Activated CD4-positive, alpha-beta T cell treated with anti-CD3 and anti-CD28 coated beads for 1 hour (primary cell): Measurements from ENCODE around the gene FAM3D.

Source experiments
- DNase-seq: peaks from one replicate; pipeline ENCODE4 v3.0.0-alpha.2; 2020

FAM3D gene

GRCh38 chr3:58652624-58653023 lies 13.9 kb downstream of the FAM3D start:
- DNase-seq = no peak

GRCh38 chr3:58651276-58651675 lies 15.3 kb downstream of the FAM3D start:
- no peak for DNase-seq

GRCh38 chr3:58647381-58648141 lies 19.0 kb downstream of the FAM3D start:
- DNase-seq = no peak

- no peak for DNase-seq
Observed at GRCh38 chr3:58646503-58646902, 20.1 kb downstream of the FAM3D start.

- DNase-seq = no peak
Observed at GRCh38 chr3:58645726-58646125, 20.8 kb downstream of the FAM3D start.

GRCh38 chr3:58642846-58643245 lies 23.7 kb downstream of the FAM3D start:
- DNase-seq = no peak

- DNase-seq = peak; percentile 20
Observed at GRCh38 chr3:58640700-58641372, 25.7 kb downstream of the FAM3D start.

- no peak for DNase-seq
Observed at GRCh38 chr3:58639842-58640241, 26.7 kb downstream of the FAM3D start.

- no peak for DNase-seq
Observed at GRCh38 chr3:58639001-58639400, 27.6 kb downstream of the FAM3D start.

- no peak for DNase-seq
Observed at GRCh38 chr3:58638591-58638990, 28.0 kb downstream of the FAM3D start.

- DNase-seq = no peak
Observed at GRCh38 chr3:58637509-58637908, 29.1 kb downstream of the FAM3D start.

GRCh38 chr3:58635371-58636285 lies 30.9 kb downstream of the FAM3D start:
- no peak for DNase-seq

- no peak for DNase-seq
Observed at GRCh38 chr3:58633157-58633865, 33.3 kb downstream of the FAM3D start.

GRCh38 chr3:58631742-58632141 lies 34.8 kb downstream of the FAM3D start:
- no peak for DNase-seq

- DNase-seq = no peak
Observed at GRCh38 chr3:58630710-58631092, 35.9 kb downstream of the FAM3D start.

- DNase-seq = peak; percentile 24
Observed at GRCh38 chr3:58630076-58630709, 36.4 kb downstream of the FAM3D start.

- no peak for DNase-seq
Observed at GRCh38 chr3:58629629-58630028, 36.9 kb downstream of the FAM3D start.

GRCh38 chr3:58628823-58629562 lies 37.6 kb downstream of the FAM3D start:
- no peak for DNase-seq

GRCh38 chr3:58627941-58628340 lies 38.6 kb downstream of the FAM3D start:
- no peak for DNase-seq

GRCh38 chr3:58627570-58627885 lies 39.0 kb downstream of the FAM3D start:
- no peak for DNase-seq

GRCh38 chr3:58626841-58627569 lies 39.6 kb downstream of the FAM3D start:
- no peak for DNase-seq
